Fibroblast of lung (primary cell): Measurements from ENCODE around the gene SH3RF1. TPM values are rescaled to one million over a fixed set of nuclear protein-coding genes. Genes with fewer than 3 reads are reported as not detected.

Experiments
- DNase-seq, 2 donors: peaks; one replicate each; pipeline versions ENCODE4 v3.0.0 to v3.0.0-alpha.2; 2010; ENCODE audit warnings: low read depth in 2 of 2
- H2AFZ ChIP-seq: 2 replicates; pipeline ENCODE4 v1.5.1; 2012; ENCODE audit warnings: low read length, control low read depth, inconsistent platforms
- H3K27ac ChIP-seq: 2 replicates; pipeline ENCODE4 v1.5.1; 2011; ENCODE audit warnings: low read length, control low read depth; ENCODE audit not compliant: insufficient read depth
- H3K27me3 ChIP-seq: 2 replicates; pipeline ENCODE4 v1.5.1; 2011; ENCODE audit warnings: mild to moderate bottlenecking, low read length; ENCODE audit not compliant: control insufficient read depth, insufficient read depth
- H3K36me3 ChIP-seq: 2 replicates; pipeline ENCODE4 v1.5.1; 2011; ENCODE audit warnings: low read length; ENCODE audit not compliant: control insufficient read depth, insufficient read depth
- H3K4me1 ChIP-seq: 2 replicates; pipeline ENCODE4 v1.5.1; 2011; ENCODE audit warnings: low read length; ENCODE audit not compliant: control insufficient read depth, insufficient read depth; ENCODE audit errors: extremely low read depth
- H3K4me2 ChIP-seq: 2 replicates; pipeline ENCODE4 v1.5.1; 2011; ENCODE audit warnings: low read length, control low read depth; ENCODE audit not compliant: insufficient read depth; ENCODE audit errors: extremely low read depth
- H3K4me3 ChIP-seq, 4 experiments: fragments of 200-600 bp in 1 of 4; sonication (generic) in 1 of 4; replicated peaks in 1 of 4; 2 replicates each; pipeline ENCODE4 v1.5.1; 2011 to 2016; ENCODE audit warnings: low read length in 4 of 4, low read depth in 3 of 4, mild to moderate bottlenecking in 3 of 4, control low read depth in 2 of 4, inconsistent platforms in 1 of 4, mixed read lengths in 1 of 4; ENCODE audit not compliant: insufficient read depth in 1 of 4; ENCODE audit errors: control extremely low read depth in 1 of 4
- H3K79me2 ChIP-seq: 2 replicates; pipeline ENCODE4 v1.5.1; 2012; ENCODE audit warnings: mild to moderate bottlenecking, low read length, inconsistent platforms; ENCODE audit not compliant: control insufficient read depth, insufficient read depth
- H3K9ac ChIP-seq: 2 replicates; pipeline ENCODE4 v1.5.1; 2011; ENCODE audit warnings: mild to moderate bottlenecking, low read length, control low read depth; ENCODE audit not compliant: insufficient read depth
- H3K9me3 ChIP-seq: 2 replicates; pipeline ENCODE4 v1.5.1; 2012; ENCODE audit warnings: low read depth, low read length; ENCODE audit not compliant: control insufficient read depth, insufficient read depth
- H4K20me1 ChIP-seq: 2 replicates; pipeline ENCODE4 v1.5.1; 2011; ENCODE audit warnings: low read length; ENCODE audit not compliant: control insufficient read depth, insufficient read depth; ENCODE audit errors: extremely low read depth
- CTCF ChIP-seq, 2 donors: IDR thresholded peaks in 1 of 2; conservative IDR thresholded peaks in 1 of 2; 1 replicate in 1 of 2; 2 replicates in 1 of 2; pipeline ENCODE4 v1.5.1; 2011 to 2012; ENCODE audit warnings: low read length in 2 of 2, control low read depth in 1 of 2, inconsistent platforms in 1 of 2, low read depth in 1 of 2, mild to moderate bottlenecking in 1 of 2
- EZH2 ChIP-seq: IDR thresholded peaks from 2 replicates; pipeline ENCODE4 v1.5.1; 2012; ENCODE audit warnings: low read length, control low read depth, mild to moderate bottlenecking; ENCODE audit errors: missing control alignments
- polyA plus RNA-seq, 2 donors: library from polyadenylated mRNA; depleted of rRNA in 1 of 2; stranded (reverse) in 1 of 2; unstranded in 1 of 2; fragments of >200 nt; gene quantifications; 2 replicates each; pipeline ENCODE4 v1.2.1, GENCODE V29; 2011 to 2012; ENCODE audit warnings: missing spikeins in 1 of 2
- total RNA-seq: library from RNA; depleted of rRNA; stranded (reverse); fragments of >200 nt; gene quantifications from 2 replicates; pipeline ENCODE4 v1.2.1, GENCODE V29; 2014

Gene SH3RF1
- total and polyA plus RNA-seq, 2 donors (not counting 1 experiment from before 2014, with no cell fraction given), result 13.0 to 18.8 TPM

GRCh38 chr4:169156392-169156791 lies 114.4 kb downstream of the SH3RF1 start:
- TF ChIP-seq EZH2 (no peak), CTCF (conservative IDR thresholded peaks at IDR 0.05 in 1 of 2, IDR thresholded peaks at IDR 0.05 in 1 of 2; ENCODE audit: low read depth in 1 of 2, low read length in 2 of 2) (no peak)
- H4K20me1 ChIP-seq, result no peaks in the 10 kb centered on the region
- H3K9me3 ChIP-seq, result no peaks in the 10 kb centered on the region
- H3K27ac ChIP-seq, result no peak overlapping the region
- no peak for DNase-seq
- peaks cover 13% of the 10 kb centered on the region for H3K79me2 ChIP-seq
- H3K9ac ChIP-seq, result no peak overlapping the region
- no peak overlapping the region for H2AFZ ChIP-seq
- no peak overlapping the region for H3K4me3 ChIP-seq
- H3K36me3 ChIP-seq, result no peaks in the 10 kb centered on the region
- no peak overlapping the region for H3K4me2 ChIP-seq
- peaks cover 17% of the 10 kb centered on the region for H3K4me1 ChIP-seq
- H3K27me3 ChIP-seq, result no peaks in the 10 kb centered on the region

- no peaks in the 10 kb centered on the region for H3K27me3 ChIP-seq
- H3K4me1 ChIP-seq, result peaks cover 13% of the 10 kb centered on the region
- H3K9me3 ChIP-seq, result no peaks in the 10 kb centered on the region
- no peak for TF ChIP-seq CTCF (conservative IDR thresholded peaks at IDR 0.05 in 1 of 2, IDR thresholded peaks at IDR 0.05 in 1 of 2; ENCODE audit: low read depth in 1 of 2, low read length in 2 of 2)
- no peak for TF ChIP-seq EZH2
- H3K4me3 ChIP-seq, result no peak overlapping the region
- H3K4me2 ChIP-seq, result peak overlapping the region; percentile 26
- H3K27ac ChIP-seq, result no peak overlapping the region
- no peak overlapping the region for H3K9ac ChIP-seq
- no peaks in the 10 kb centered on the region for H4K20me1 ChIP-seq
- no peak for DNase-seq
- no peaks in the 10 kb centered on the region for H3K36me3 ChIP-seq
- H3K79me2 ChIP-seq, result peaks cover 12% of the 10 kb centered on the region
- H2AFZ ChIP-seq, result no peak overlapping the region
These were observed 116.6 kb downstream of the SH3RF1 start for GRCh38 chr4:169154121-169154520.

GRCh38 chr4:169153481-169154087 lies 117.2 kb downstream of the SH3RF1 start:
- no peaks in the 10 kb centered on the region for H4K20me1 ChIP-seq
- TF ChIP-seq EZH2 (no peak), CTCF (conservative IDR thresholded peaks at IDR 0.05 in 1 of 2, IDR thresholded peaks at IDR 0.05 in 1 of 2; ENCODE audit: low read depth in 1 of 2, low read length in 2 of 2) (no peak)
- no peaks in the 10 kb centered on the region for H3K36me3 ChIP-seq
- no peak overlapping the region for H3K9ac ChIP-seq
- no peak for DNase-seq
- H3K9me3 ChIP-seq, result no peaks in the 10 kb centered on the region
- peaks cover 13% of the 10 kb centered on the region for H3K4me1 ChIP-seq
- no peak overlapping the region for H3K27ac ChIP-seq
- no peak overlapping the region for H3K4me2 ChIP-seq
- H3K27me3 ChIP-seq, result no peaks in the 10 kb centered on the region
- H3K4me3 ChIP-seq, result no peak overlapping the region
- peaks cover 12% of the 10 kb centered on the region for H3K79me2 ChIP-seq
- H2AFZ ChIP-seq, result no peak overlapping the region
